Measurements from ENCODE around the gene RGSL1.

The RGSL1 gene

DNA sequence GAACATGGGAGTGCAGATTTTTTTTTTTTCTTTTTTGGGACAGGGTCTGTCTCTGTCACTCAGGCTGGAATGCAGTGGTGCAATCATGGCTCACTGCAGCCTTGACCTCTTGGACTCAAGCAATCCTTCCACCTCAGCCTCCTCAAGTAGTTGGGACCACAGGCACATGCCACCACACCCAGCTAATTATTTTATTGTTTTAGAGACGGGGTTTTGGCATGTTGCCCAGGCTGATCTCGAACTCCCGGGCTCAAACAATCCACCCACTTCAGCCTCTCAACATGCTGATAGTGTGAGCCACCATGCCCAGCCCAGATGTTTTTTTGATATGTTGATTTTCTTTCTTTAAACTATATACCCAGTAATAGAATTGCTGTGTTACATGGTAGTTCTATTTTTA lies 57.7 kb downstream of the RGSL1 start:
- ATAC-seq (ENCODE audit: insufficient read depth, low read depth): no peak
- Histone ChIP-seq H3K4me2 (ENCODE audit: insufficient read depth, low read length) (no peak overlapping the region), H2AFZ (ENCODE audit: low read depth, low read length) (no peak overlapping the region)

GRCh38 chr1:182515556-182515955 lies 65.6 kb downstream of the RGSL1 start:
- H4K20me1 ChIP-seq (ENCODE audit: insufficient read depth, low read length): no peaks in the 10 kb centered on the region
- no peaks in the 10 kb centered on the region for H3K9me3 ChIP-seq (ENCODE audit: insufficient read depth, low read length, severe bottlenecking)
- H3K36me3 ChIP-seq (ENCODE audit: insufficient read depth, low read length): no peaks in the 10 kb centered on the region

More for the DNA sequence above, 57.7 kb downstream of the RGSL1 start:
- Histone ChIP-seq H3K4me1 (ENCODE audit: insufficient read depth, low read length) (no peaks in the 10 kb centered on the region), H3K9ac (ENCODE audit: low read depth, low read length) (no peak overlapping the region), H3K27ac (ENCODE audit: low read length) (no peak overlapping the region), H3K27me3 (ENCODE audit: insufficient read depth, low read length, poor library complexity) (no peaks in the 10 kb centered on the region), H4K20me1 (ENCODE audit: insufficient read depth, low read length) (no peaks in the 10 kb centered on the region), H3K9me3 (ENCODE audit: insufficient read depth, low read length, severe bottlenecking) (no peaks in the 10 kb centered on the region), H3K79me2 (ENCODE audit: insufficient read depth, low read length) (no peaks in the 10 kb centered on the region), H3K36me3 (ENCODE audit: insufficient read depth, low read length) (no peaks in the 10 kb centered on the region), H3K4me3 (ENCODE audit: low read depth in 1 of 2, low read length in 2 of 2) (no peak overlapping the region)
- TF ChIP-seq EZH2 (IDR thresholded peaks at IDR 0.05; ENCODE audit: borderline replicate concordance, low read depth, low read length, severe bottlenecking) (no peak), CTCF (IDR thresholded peaks at IDR 0.05; ENCODE audit: borderline replicate concordance, extremely low read depth, low read length, poor library complexity, severe bottlenecking) (no peak)
- DNase-seq: no peak

GRCh38 chr1:182520736-182521135 lies 70.8 kb downstream of the RGSL1 start:
- H2AFZ ChIP-seq (ENCODE audit: low read depth, low read length): no peak overlapping the region
- no peak overlapping the region for H3K9ac ChIP-seq (ENCODE audit: low read depth, low read length)
- no peaks in the 10 kb centered on the region for H4K20me1 ChIP-seq (ENCODE audit: insufficient read depth, low read length)
- no peak overlapping the region for H3K4me3 ChIP-seq (ENCODE audit: low read depth in 1 of 2, low read length in 2 of 2)
- H3K27ac ChIP-seq (ENCODE audit: low read length): no peak overlapping the region
- no peak for DNase-seq
- no peak for ATAC-seq (ENCODE audit: insufficient read depth, low read depth)
- no peaks in the 10 kb centered on the region for H3K79me2 ChIP-seq (ENCODE audit: insufficient read depth, low read length)
- no peaks in the 10 kb centered on the region for H3K9me3 ChIP-seq (ENCODE audit: insufficient read depth, low read length, severe bottlenecking)
- no peaks in the 10 kb centered on the region for H3K27me3 ChIP-seq (ENCODE audit: insufficient read depth, low read length, poor library complexity)
- H3K4me2 ChIP-seq (ENCODE audit: insufficient read depth, low read length): no peak overlapping the region
- TF ChIP-seq CTCF (IDR thresholded peaks at IDR 0.05; ENCODE audit: borderline replicate concordance, extremely low read depth, low read length, poor library complexity, severe bottlenecking) (no peak), EZH2 (IDR thresholded peaks at IDR 0.05; ENCODE audit: borderline replicate concordance, low read depth, low read length, severe bottlenecking) (no peak)
- H3K4me1 ChIP-seq (ENCODE audit: insufficient read depth, low read length): no peaks in the 10 kb centered on the region
- H3K36me3 ChIP-seq (ENCODE audit: insufficient read depth, low read length): no peaks in the 10 kb centered on the region

More at GRCh38 chr1:182515556-182515955, 65.6 kb downstream of the RGSL1 start:
- no peak overlapping the region for H2AFZ ChIP-seq (ENCODE audit: low read depth, low read length)
- no peak for ATAC-seq (ENCODE audit: insufficient read depth, low read depth)
- DNase-seq: no peak
- H3K4me1 ChIP-seq (ENCODE audit: insufficient read depth, low read length): no peaks in the 10 kb centered on the region
- H3K9ac ChIP-seq (ENCODE audit: low read depth, low read length): no peak overlapping the region
- H3K4me3 ChIP-seq (ENCODE audit: low read depth in 1 of 2, low read length in 2 of 2): no peak overlapping the region
- H3K79me2 ChIP-seq (ENCODE audit: insufficient read depth, low read length): no peaks in the 10 kb centered on the region
- H3K27ac ChIP-seq (ENCODE audit: low read length): no peak overlapping the region
- TF ChIP-seq CTCF (IDR thresholded peaks at IDR 0.05; ENCODE audit: borderline replicate concordance, extremely low read depth, low read length, poor library complexity, severe bottlenecking) (no peak), EZH2 (IDR thresholded peaks at IDR 0.05; ENCODE audit: borderline replicate concordance, low read depth, low read length, severe bottlenecking) (no peak)
- H3K27me3 ChIP-seq (ENCODE audit: insufficient read depth, low read length, poor library complexity): no peaks in the 10 kb centered on the region
- no peak overlapping the region for H3K4me2 ChIP-seq (ENCODE audit: insufficient read depth, low read length)

DNA sequence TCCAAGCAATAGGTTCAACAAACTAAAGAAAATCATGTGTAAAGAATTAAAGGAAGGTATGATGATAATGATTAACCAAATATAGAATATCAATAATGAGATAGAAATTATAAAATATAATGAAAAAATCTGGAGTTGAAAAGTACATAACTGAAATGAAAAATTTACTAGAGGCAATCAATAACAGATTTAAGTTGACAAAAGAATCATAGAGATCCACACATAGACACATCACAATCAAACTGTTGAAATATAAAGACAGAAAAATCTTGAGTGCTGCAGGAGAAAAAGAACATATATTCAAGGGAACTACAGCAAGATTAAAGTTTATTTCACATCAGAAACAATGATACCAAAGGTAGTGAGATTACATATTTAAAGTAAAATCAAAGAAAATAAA lies 75.4 kb downstream of the RGSL1 start:
- ATAC-seq (ENCODE audit: insufficient read depth, low read depth) (no peak), DNase-seq (no peak)
- H3K27me3 ChIP-seq (ENCODE audit: insufficient read depth, low read length, poor library complexity): no peaks in the 10 kb centered on the region
- no peak overlapping the region for H3K4me3 ChIP-seq (ENCODE audit: low read depth in 1 of 2, low read length in 2 of 2)
- no peak overlapping the region for H2AFZ ChIP-seq (ENCODE audit: low read depth, low read length)
- H3K4me2 ChIP-seq (ENCODE audit: insufficient read depth, low read length): no peak overlapping the region
- no peaks in the 10 kb centered on the region for H3K36me3 ChIP-seq (ENCODE audit: insufficient read depth, low read length)
- H3K9me3 ChIP-seq (ENCODE audit: insufficient read depth, low read length, severe bottlenecking): peaks cover 6% of the 10 kb centered on the region
- no peaks in the 10 kb centered on the region for H4K20me1 ChIP-seq (ENCODE audit: insufficient read depth, low read length)
- no peaks in the 10 kb centered on the region for H3K79me2 ChIP-seq (ENCODE audit: insufficient read depth, low read length)
- no peak for TF ChIP-seq CTCF (IDR thresholded peaks at IDR 0.05; ENCODE audit: borderline replicate concordance, extremely low read depth, low read length, poor library complexity, severe bottlenecking)
- no peak for TF ChIP-seq EZH2 (IDR thresholded peaks at IDR 0.05; ENCODE audit: borderline replicate concordance, low read depth, low read length, severe bottlenecking)
- no peak overlapping the region for H3K9ac ChIP-seq (ENCODE audit: low read depth, low read length)
- no peak overlapping the region for H3K27ac ChIP-seq (ENCODE audit: low read length)
- H3K4me1 ChIP-seq (ENCODE audit: insufficient read depth, low read length): no peaks in the 10 kb centered on the region

All from DND-41 (cell line).